HG03045 (cell line): ENCODE results near the gene MYH2.

Experiments used
- ATAC-seq: cut with Tn5 transposase; IDR thresholded peaks from one replicate; pipeline ENCODE4 v1.9.1; 2021; ENCODE audit warnings: mild to moderate bottlenecking, moderate library complexity; ENCODE audit not compliant: unreplicated experiment

MYH2 gene

GRCh38 chr17:10516638-10517037, 32.8 kb downstream of the MYH2 start:
- ATAC-seq, result no peak

- no peak for ATAC-seq
These were observed 33.4 kb downstream of the MYH2 start for GRCh38 chr17:10516065-10516464.

- ATAC-seq, result no peak
These were observed 36.0 kb downstream of the MYH2 start for GRCh38 chr17:10513299-10514067.

- no peak for ATAC-seq
These were observed 36.6 kb downstream of the MYH2 start for GRCh38 chr17:10512856-10513255.

- no peak for ATAC-seq
These were observed 49.5 kb downstream of the MYH2 start for GRCh38 chr17:10499950-10500349.

GRCh38 chr17:10492004-10492403, 57.5 kb downstream of the MYH2 start:
- ATAC-seq, result no peak

GRCh38 chr17:10482252-10482651, 67.2 kb downstream of the MYH2 start:
- ATAC-seq, result no peak

- ATAC-seq, result no peak
These were observed 71.8 kb downstream of the MYH2 start for GRCh38 chr17:10477701-10478100.

GRCh38 chr17:10474536-10474935, 74.9 kb downstream of the MYH2 start:
- ATAC-seq, result no peak

GRCh38 chr17:10471858-10472257, 77.6 kb downstream of the MYH2 start:
- ATAC-seq, result no peak
